GM10266 (cell line): Measurements from ENCODE around the gene NOS1.

ENCODE experiments used
- DNase-seq: peaks from one replicate; pipeline ENCODE4 v3.0.0; 2012; ENCODE audit errors: extremely low spot score
- CTCF ChIP-seq: IDR thresholded peaks from 2 replicates; pipeline ENCODE4 v1.5.1; 2012; ENCODE audit warnings: mild to moderate bottlenecking, low read depth; ENCODE audit not compliant: control insufficient read depth, insufficient read depth; ENCODE audit errors: missing control alignments

Gene NOS1

DNA sequence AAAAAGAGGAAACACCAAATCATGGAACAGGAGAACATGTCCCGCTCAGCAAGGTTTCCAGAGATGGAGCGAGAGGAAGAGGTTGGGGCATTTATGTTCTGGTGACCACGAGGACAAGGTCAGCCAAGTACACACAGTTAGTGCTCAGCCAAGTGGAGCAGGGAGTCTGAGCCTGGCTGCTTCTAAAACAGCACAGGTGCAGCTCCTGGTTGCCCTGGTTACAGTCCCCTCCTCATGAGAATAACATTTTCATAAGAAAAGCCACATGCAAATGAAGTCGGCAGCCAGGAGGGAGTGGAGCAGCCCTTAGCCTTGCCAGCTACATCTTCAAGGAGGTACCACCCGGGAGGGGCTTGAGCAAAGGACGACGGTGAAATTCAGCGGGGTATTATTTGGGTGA is 81.8 kb downstream of the NOS1 start:
- no peak for TF ChIP-seq CTCF
- DNase-seq = no peak

- no peak for DNase-seq
These were observed 83.6 kb downstream of the NOS1 start for GRCh38 chr12:117277875-117278274.

DNA sequence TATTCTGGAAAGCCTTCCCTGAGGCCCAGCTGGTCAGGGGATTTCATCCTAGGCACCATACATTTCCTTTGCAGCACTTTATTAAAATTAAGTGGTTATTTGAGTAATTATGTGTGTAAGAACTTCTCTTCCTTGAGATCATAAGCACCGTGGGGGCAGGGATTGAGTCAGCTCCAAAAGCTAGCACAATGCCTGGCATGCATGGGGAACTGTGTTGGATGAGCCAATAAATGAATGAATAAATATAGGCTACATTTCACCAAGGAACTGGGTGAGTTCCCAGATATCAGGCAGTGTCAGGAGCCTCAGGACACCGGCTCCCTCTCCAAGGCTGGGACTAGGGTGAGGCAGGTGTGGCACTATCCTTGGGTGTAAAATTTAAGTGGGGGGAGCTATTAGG is 88.3 kb downstream of the NOS1 start:
- no peak for TF ChIP-seq CTCF

More at GRCh38 chr12:117277875-117278274, 83.6 kb downstream of the NOS1 start:
- no peak for TF ChIP-seq CTCF

GRCh38 chr12:117272690-117273089 is 88.7 kb downstream of the NOS1 start:
- TF ChIP-seq CTCF = no peak
- DNase-seq = no peak

More for the DNA sequence above, 88.3 kb downstream of the NOS1 start:
- no peak for DNase-seq

GRCh38 chr12:117262749-117263148 is 98.7 kb downstream of the NOS1 start:
- TF ChIP-seq CTCF = no peak
- no peak for DNase-seq

DNA sequence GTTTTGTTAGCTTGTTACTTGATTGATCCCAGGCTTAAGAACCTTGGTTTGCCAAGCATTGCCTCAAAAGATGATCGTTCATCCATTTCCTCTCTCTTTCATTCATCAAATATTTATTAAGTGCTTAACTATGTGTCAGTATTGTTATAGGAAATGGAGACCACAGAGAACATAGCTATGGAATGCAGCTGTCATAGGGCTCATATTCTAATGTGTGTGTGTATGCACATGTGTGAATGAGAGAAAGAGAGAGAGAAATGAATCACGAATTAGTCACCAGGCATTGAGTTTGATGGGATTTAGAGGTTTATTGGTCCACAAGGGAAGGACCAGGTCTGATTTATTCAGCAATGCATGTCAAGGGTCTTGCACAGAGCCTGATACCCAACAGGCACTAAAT is 100.2 kb downstream of the NOS1 start:
- no peak for DNase-seq
- no peak for TF ChIP-seq CTCF

DNA sequence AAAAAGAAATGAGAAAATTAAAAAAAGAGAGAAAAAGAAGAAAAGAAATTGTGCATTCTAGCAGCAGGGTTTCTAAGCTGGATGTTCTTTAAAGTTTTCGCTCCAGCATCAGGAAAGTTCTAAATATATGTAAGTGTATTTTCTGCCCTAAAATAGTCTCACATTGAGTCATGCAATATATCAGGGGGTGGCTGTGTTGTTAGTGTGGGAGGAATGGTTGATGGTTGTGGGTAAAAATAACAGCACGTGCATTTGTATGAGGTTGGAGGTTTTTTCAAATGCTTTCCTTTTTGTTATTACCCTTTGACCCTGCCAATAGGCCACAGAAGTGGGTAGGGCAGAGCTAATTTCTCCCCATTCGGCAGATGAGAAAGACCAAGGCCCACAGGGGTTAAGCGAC is 106.0 kb downstream of the NOS1 start:
- no peak for TF ChIP-seq CTCF
- no peak for DNase-seq
